DMS153 (cell line): ENCODE results near the gene IFI30.

Source experiments
- DNase-seq: peaks from one replicate; lab custom pipeline; 2025; lab: John Stamatoyannopoulos, UW

IFI30 gene

DNA sequence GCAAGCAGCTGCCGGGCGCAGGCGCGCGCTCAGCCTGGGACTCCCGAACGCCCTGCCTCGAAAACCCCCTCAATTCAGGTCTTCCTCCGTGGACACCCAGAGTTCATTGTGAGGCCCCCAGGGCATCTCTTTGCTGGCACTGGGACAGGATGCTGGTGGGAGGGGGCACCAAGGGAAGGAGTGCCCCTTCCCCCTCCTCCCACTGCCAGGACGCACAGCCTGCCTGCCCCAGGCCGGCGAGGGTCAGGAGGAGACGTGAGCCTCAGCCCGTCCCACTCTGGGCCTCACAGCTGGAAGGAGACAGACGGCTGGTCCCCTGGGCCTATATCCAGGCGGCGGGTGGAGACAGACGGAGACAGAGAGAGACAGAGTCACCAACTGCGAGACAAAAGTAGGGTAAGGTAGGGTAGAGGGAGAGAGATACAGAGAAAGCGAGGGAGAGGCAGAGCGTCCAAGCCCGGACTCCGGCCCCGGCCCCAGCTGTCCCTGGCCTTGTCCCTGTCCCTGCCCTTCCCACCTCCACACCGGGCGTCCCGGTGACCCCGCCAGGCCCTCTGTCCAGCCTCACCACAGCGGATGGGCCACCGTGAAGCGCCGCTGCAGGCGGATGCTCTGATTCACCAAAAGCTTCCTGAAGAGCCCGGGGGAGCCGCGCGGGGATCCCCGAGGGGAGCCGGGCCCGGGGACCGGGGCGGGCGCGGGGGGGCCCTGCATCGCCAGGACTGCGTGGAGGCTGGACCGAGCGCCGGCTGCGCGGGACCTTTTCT is 52.3 kb downstream of the IFI30 start, which contains the start of gene PDE4C:
Gene PDE4C (minus strand): TSS at position 737 of the 767 bp plus-strand sequence. CDS start 23 bp downstream, at position 714.
- DNase-seq = no peak

DNA sequence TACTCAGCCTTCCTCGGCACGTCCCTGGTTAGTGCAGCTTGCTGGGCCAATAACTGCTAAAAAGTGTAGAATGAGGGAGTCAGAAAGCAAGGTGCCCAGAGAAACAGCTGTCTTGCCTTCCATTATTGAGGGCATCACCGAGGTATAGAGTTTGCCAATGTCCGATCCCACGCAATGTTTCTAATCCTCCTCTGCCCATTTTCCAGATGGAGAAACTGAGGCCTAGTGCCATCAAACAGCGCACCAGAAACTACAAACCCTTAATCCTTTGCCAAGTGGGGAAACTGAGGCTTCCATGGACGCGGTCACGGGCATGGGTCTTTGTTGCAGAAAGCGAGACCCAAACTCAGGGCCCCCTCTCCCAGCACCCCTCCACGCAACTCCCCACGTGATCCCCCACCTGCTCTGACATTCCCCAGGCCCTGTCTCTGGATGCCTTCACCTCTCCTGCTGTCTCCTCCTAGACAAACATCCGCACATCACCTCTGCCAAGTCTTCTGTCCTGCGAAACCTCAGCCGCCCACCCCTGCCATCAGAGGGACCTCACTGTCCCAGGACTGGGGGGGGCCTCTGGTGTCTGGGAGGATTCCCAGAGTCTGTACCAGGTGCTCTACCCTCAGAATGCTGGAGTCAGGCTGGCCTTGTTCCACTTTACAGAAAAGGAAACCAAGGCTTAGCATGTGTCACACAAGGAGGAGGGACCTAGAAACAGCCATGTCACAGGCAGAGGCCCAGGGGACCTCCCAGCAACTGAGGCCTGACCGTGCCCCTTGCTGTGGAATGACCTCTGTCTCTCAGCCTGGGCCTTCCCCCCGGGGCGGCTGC is 53.6 kb downstream of the IFI30 start:
- no peak for DNase-seq
